NCI-H2029 treated with DMSO at 0.1 percent for 48 hours (cell line): ENCODE data around the gene NEK6.

Experiments used
- DNase-seq: peaks from one replicate; lab custom pipeline; 2025; lab: John Stamatoyannopoulos, UW

NEK6 gene

DNA sequence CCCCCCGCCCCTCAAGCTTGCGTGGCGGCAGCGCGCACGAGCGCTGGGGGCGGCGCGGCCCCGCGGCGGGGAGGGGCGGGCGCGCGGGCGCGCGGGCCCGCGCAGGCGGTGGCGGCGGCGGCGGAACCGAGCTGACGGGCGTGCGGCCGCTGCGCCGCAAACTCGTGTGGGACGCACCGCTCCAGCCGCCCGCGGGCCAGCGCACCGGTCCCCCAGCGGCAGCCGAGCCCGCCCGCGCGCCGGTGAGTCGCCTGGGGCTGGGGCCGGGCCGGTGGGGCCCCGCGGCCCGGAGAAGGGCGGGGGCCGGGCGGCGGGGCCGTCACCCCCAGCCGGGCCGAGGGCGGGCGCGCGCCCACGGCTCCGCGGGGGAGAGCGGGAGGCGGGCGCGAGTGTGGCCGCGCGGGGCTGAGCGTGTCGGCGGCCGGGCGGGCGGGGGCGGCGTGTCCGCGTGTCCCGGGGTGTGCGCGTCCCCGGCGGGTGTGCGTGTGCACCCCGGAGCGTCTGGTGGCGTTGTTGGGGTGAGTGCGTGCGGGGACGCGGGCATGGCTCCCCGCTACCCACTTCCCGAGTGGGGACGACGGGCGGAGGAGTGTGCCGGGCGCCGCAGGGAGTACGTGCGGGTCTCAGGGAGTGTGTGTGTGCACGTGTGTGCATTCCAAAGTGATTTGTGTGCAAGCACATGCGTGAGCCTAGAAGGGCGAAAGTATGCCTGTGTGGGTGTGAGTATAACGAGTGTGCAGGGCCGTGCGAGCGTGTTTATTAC lies at the start of gene NEK6:
Gene NEK6 (plus strand): TSS at position 106 of the 763 bp plus-strand sequence. CDS start 44,016 bp downstream, outside the sequence.
- DNase-seq, result no peak

DNA sequence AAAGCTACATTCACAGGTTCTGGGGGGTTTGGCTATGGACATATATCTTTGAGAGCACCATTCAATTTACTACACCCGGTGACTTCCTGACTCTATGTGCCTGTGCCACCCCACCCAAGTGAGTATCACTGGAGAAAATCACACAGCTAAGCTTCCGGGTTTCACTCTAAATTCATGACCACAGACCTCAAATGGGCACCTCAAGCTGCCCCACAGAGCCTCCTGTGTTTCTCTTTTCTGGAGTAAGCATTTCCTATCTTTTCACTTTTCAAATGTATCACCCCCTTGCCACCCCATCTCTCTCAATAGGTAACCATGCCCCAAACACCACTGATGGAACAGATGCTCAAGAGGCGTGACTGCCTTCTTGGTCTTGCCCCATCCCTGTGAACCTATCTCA lies 49.2 kb upstream of the NEK6 start:
- no peak for DNase-seq

DNA sequence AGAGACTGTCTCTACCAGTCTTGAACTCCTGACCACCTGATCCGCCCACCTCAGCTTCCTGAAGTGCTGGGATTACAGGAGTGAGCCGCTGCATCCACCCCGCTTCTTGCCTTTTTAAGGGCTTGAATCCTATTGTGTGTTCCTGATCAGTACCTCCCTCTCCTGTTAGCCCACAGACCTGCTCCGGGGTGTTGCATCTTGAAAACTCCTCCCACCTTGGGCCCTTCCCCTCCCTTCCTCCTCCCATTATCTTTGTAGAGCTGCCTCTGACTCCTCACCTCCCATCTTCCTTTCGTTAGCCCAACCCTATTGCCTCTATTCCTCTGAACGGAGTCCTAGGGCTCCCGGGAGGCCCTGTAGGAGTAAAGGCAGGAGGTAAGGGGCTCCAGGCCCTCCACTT lies 48.5 kb upstream of the NEK6 start:
- no peak for DNase-seq

DNA sequence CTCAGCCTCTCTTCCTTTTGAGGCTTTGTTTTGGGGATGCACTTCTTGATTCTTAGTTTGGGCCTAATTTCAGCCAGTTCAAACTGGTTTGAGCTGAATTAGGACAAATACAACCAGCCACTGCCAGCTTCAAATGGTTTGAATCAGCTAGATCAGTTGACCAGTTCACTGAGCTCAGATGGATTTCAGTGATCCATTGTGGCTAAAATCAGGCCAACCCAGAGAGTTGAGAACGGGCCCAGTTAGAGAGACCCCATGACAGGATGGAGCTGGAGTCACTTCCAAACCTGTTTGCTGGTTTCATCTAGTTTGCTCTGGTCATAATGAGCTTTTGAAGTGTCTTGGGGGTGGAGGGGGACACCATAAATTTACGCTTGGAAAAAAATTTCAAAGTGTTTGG lies 48.0 kb upstream of the NEK6 start:
- DNase-seq, result no peak

DNA sequence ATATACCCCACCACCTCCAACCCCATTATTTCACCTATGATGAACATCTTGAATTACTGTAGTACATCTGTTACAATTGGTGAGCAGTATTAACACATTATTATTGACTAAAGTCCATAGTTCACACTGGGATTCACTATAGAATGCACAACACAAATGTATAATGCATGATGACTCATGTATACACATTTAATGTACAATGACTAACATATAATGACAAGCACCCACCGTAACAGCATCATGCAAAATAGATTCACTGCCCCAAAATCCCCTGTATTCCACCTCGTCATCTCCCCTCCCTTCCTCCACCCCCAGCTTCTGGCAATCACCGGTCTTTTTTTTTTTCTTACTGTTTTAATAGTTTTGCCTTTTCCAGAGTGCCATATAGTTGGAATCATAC lies 47.1 kb upstream of the NEK6 start:
- DNase-seq, result no peak

DNA sequence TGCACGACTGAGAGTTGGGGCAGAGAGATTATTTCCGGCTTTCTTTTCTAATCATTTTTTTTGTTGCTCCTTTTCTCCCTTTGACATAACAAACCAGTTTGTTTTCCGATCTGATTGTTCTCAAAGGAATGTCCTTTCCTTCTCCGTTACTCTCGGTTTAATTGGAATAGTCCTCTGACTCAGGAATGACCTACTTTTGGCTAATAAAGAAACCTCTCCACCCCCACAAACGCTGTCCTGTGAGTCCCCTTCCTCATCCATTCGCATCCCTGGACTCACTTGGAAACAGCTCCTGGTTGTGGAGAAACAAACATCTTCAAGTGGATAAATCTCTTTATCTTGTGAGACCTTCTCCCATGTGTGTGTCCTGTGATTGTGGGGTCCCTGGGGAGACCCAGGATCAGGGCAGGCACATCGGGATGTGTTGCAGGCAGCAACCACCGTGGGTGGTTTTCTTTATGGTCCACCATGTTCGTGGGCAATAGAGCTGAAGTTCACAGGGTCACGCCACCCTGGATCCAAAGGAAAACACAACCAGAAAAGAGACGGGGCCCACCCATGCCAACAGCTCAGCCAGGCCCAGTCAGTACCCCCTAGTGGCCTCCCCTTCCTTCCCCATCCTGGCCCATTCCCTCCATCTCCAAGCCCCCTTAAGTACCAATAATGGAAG lies 45.2 kb upstream of the NEK6 start:
- no peak for DNase-seq

DNA sequence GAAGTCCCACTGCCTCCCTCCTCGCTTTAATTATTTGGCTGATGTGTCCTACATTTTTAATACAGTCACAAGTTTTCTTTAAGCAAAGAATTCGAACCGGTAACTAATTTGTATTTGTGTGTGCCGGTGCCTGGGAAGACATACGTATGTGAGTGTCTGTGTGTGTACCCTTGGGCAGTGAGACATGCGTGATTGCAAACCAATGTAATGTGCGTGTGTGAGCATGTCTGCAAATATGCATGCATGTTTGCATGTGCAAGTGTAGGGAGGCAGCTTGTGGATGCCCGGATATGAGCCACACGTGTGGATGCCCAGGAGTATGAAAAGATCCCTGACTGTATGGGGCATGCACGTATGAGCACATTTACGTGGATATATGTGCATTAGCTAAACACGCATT lies 44.4 kb upstream of the NEK6 start:
- no peak for DNase-seq

DNA sequence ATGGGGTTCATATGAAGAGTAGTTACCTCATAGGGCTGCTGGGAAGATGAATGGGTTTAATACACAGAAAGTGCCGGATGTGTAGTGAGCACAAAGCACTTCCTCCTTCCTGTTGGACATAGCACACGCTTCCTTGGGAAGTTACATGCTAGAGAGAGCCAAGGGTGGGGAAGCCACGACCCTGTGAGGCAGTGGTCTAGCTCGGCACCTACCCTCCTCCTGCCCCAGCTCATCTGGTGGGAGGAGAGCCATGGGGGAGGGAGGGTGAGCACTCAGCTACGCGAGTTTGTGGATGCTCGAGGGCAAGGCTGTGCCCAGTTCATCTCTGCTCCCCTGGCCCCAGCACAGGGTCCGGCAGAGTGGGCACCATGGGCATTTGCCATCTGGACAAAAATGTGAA lies 43.6 kb upstream of the NEK6 start:
- DNase-seq, result no peak

DNA sequence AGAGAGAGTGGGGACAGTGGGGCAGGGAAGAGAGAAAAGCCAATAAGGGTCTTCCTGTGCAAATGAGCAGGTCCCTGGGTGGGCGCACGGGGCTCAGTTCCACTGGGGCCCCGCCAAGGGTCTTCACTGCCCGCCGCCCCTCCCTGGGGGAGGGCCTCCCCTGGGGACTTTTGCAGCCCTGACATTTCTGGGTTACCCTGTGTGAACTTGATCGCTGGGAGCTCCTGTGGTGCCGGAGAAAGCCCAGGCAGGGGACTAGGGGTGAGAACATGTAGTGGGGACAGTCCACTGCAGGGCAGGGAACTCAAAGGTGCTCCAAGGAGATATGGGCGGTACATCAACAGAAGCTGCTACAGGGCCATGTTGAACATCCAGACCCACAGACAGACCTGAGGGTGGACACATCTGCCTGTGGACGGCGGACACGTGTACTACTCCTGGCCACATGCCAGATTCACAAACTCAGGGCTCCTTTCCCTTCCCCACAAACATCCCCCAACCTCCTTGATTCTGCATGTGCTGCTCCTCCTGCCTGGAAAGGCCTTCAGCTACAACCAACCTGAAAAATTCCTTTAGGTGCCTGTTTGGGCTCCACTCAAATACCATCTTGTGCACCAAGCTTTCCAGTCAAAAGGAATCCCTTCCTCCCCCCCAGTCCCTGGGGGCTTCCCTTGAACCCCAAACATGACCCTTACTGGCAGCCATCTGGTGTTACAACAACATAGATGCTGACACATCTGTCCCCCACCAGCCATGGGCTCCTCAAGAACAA lies 43.0 kb upstream of the NEK6 start:
- DNase-seq, result no peak

DNA sequence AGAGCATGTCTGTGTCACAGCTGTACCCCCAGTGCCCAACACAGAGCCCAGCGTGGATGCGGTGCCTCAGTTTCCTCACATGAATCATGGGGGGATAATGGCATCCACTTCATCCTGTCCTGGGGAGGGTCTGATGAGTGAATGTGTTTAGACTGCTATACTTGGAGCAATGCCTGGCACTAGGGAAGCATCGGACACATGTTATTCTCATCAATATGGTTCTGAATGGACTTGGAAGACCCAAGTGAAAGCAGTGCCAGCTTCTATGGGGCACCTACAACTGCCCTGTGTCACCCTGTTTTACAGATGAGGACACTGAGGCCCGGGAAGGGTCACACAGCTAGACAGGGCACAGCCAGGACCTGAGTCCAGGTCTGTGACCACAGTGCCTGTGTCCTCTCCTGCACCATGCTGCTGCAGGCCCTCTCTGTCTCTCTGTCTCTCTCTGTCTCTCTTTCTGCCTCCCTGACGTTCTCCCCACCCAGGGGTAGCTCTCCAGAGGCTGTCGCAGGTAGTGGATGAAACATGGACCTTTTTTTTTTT lies 42.3 kb upstream of the NEK6 start:
- DNase-seq, result no peak

DNA sequence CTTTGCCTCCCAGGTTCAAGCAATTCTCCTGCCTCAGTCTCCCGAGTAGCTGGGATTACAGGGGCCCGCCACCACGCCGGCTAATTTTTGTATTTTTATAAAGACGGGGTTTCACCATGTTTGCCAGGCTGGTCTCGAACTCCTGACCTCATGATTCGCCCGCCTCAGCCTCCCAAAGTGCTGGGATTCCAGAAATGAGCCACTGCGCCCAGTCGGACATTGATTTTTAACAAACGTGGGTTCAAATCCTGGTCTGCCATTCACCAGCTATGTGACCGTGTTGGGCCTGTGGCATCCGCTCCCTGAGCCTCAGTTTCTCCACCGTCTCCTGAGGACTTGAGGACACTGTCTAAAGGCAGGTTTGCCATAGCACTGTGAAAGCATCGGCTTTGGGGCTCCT lies 41.8 kb upstream of the NEK6 start:
- DNase-seq, result no peak

DNA sequence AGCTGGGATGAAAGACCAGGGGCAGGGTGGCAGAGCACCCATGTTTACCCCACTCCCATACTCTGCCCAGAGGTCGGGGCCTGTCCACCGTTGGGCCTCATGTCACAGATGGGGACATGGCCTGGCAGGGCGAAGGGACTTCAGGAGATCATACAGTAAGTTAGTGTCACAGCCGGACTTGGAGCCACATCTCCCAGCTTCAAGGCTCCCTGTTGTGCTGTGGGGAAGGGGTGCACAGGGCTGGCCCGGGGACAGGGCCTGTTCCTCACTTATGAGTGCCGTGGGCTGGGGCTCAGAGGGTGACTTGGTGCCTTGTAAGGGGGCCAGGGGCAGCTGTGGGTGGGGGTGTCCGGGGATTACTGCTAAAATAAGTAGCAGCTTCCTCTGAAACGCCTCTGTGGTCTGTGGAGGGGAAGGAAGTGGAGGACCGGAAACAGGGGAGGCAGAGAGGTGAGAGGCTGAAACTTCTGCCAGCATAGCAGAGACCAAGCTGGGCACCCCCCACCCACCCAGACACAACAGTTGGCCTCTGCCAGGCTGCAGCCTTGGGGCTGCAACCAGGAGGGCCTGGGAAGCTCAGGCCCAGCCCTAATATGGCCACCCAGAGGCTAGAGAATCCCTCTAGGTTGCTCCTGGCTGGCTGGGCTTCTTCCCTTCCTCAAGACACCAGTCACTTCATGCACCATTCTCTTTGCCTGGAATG lies 41.1 kb upstream of the NEK6 start:
- DNase-seq, result no peak

DNA sequence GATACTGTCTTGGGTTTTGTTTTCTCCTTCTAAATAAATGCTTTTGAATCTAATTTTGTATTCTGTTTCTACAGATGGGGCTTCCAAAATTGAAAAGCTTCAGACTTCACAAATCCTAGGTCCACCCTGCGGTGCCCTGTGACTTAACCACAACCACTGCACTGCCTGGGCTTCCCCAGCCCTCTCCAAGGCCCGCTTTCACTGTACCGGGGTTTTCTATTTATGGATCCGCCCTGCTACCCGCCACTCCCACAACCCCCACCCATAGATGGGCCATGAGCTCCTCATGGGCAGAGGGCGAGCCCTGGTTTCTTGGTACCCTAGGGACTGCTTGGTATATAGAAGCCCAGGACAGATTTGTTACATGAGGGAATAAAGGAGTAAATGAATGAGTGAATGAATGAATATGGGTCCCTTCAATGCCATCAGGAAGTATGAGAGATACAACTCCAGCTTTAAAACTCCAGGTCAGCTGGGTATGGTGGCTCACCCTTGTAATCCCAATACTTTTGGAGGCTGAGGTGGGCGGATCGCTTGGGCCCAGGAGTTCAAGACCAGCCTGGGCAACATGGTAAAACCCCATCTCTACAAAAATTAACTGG lies 39.8 kb upstream of the NEK6 start:
- DNase-seq, result no peak

DNA sequence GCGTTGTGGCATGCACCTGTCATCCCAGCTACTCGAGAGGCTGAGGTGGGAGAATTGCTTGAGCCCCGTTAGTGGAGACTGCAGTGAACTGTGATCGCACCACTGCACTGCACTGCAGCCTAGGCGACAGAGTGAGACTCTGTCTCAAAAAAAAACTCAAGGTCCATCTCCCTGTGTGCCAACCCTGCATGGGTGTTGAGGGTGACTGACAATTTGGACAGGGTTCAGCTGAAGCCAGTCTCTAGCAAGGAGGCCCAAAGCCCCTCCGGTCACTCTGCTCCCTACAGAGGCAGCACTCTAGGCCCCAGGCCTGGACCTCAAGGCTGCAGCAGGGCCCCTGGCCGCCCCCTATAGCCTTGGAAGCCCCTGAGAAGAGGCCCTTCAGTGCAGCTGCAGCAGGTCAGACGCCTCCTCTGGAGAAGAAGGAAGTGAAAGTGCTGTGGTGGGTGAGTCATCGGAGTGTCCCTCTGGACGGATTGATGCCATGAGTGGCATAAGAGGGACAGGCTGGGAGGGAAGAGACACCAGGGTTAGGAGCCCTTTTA lies 39.2 kb upstream of the NEK6 start:
- DNase-seq, result peak; percentile 54

DNA sequence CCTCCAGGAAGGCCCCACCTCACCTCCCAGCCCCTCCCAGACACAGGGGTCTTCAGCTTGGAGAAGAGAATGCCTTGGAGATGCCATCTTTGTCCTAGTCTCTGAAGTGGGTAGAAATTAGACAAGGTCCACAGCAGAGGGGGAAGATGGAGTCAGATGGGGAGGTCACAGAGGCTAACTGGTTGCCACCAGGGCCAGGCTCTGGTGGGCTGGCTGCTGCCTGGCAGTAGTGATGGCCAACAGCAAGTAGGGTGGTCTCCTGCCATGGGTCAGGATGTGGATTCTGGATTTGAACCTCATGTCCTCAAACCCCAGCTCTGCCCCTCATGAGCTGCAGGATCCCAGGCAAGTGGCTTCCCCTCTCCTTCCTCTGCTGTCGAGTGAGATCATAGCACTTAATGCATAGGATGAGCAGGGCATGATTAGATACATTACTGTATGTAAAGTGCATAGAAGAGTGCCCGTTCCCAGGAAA lies 38.7 kb upstream of the NEK6 start:
- DNase-seq, result no peak

DNA sequence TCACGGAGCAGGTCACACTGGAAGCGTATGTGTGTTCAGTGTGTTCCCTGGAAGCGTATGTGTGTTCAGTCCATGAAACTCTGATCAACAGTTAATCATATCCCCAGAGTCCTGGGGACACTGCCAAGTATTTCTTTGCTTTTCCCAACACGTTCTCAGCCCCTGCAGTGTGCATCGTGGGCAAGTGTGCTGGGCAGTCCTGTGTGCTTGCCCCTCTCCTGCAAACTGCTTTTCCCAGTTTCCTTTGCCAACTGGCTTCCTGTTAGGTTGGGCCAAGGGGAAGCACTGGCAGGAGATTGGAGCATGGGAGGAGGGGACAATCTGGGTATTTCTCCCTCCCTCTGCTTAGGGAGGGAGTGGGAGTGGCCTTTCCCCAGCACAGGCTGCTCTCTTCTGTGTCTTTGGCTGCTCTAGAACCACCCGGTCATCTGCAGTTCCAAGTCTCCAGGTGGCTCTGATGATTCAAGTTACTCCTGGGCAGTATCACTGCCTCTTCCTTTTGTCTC lies 36.8 kb upstream of the NEK6 start:
- peak; percentile 91 for DNase-seq

DNA sequence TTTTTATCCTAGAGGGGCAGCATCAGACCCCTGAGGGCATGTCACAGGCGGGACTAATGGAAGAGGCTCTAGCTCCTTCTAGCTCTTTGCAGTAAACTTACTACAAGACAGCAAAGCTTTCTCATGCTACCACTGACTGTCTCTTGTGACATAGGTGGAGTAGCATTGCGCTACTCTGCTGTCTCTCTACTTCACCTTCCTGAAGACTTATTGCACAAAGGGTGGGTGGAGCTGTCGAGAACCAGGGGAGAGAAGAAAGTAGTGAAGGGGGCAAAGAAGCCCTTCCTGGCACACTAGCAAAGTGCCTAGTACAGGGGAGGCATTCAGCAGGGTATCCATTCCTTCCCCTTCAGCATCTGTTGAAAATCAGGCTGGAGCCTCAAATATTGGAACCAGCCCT lies 36.1 kb upstream of the NEK6 start:
- no peak for DNase-seq

DNA sequence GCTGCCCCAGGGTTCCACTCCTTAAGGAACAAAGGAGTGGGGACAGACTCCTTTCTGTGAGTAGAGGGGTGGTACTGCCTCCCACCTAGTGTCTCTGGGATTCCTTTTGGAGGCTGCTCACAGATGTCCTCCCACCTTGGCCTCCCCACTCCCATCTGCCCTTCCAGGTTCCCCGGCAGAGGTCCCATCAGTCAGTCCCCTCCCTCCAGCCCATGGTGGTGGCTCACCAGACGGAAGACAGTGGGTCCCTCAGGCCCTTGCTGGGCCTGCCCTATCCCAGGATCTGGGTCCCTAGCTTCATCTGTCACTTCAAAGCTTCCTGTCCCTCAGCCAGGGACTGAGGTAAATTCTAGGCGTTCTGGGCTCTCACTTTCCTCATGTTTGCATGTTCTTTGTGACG lies 35.6 kb upstream of the NEK6 start:
- no peak for DNase-seq

DNA sequence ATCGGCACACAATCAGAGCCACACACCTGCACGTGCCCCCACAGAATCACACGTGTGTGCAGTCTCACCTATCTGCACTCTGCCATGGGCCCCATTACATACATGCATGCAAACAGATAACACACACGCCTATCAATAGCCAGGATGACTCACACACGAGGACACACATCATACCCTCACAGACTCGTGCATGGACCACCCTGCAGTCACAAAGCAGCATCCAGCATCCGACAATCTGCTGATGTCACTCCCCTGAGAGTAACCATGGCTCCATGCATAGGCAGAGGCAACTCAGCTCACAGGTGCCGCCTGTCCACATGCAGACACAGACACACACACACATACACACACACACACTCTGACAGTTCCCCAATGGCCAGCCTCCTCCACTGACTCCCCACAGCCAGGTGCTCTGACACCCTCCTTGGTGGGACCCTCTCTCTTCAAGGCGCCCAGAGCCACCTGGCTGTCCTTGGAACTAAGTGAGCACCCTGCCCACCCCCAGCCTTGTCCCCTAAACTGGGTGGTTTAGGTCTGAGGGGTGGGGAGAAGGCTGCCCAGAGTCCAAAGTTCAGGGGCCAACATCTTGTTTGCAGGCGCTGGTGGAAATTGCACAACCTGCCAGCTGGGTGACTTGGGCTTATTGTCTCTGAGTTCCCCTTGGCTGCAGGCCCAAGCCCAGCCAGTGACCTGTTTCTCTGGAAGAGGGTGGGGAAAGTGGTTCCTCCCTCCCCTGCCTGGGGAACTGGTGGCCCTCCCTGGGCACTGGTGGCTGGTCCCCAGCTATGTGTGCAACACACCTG lies 34.6 kb upstream of the NEK6 start:
- DNase-seq, result peak; percentile 73

DNA sequence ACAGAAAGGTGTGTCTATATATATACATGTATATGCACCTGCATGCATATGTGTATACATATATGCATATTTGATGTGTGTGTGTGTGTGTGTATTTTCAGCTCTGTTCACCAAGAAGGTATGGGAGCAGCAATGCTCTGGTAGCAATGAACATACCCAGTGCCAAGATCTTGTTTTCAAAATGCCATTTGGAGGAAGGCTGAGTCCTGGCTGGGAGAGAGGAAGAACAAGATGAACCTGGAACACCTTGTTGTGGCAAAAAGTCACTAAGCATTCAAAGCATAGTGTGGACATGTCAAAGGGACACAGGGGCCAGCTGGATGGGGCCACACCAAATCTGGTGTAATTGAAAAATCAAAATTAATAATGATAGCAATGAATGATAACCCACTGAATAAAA lies 31.8 kb upstream of the NEK6 start:
- DNase-seq, result no peak
